HG02798 (cell line): ENCODE measurements around the gene SHB.

Experiments
- ATAC-seq: cut with Tn5 transposase; IDR thresholded peaks from one replicate; pipeline ENCODE4 v1.9.1; 2021; ENCODE audit warnings: mild to moderate bottlenecking; ENCODE audit not compliant: unreplicated experiment, poor library complexity

SHB gene

GRCh38 chr9:37943345-37944265, 125.4 kb downstream of the SHB start:
- ATAC-seq = no peak

- ATAC-seq = no peak
Observed at GRCh38 chr9:37942621-37943344, 126.2 kb downstream of the SHB start.

GRCh38 chr9:37941253-37941652, 127.8 kb downstream of the SHB start:
- no peak for ATAC-seq

GRCh38 chr9:37939575-37940095, 129.4 kb downstream of the SHB start:
- no peak for ATAC-seq

- no peak for ATAC-seq
Observed at GRCh38 chr9:37938121-37938891, 130.7 kb downstream of the SHB start.

- no peak for ATAC-seq
Observed at GRCh38 chr9:37937366-37937765, 131.7 kb downstream of the SHB start.

- no peak for ATAC-seq
Observed at GRCh38 chr9:37936965-37937364, 132.1 kb downstream of the SHB start.

- ATAC-seq = no peak
Observed at GRCh38 chr9:37936376-37936775, 132.7 kb downstream of the SHB start.

GRCh38 chr9:37935096-37935495, 133.9 kb downstream of the SHB start:
- no peak for ATAC-seq

- ATAC-seq = no peak
Observed at GRCh38 chr9:37931592-37931991, 137.4 kb downstream of the SHB start.

- no peak for ATAC-seq
Observed at GRCh38 chr9:37929441-37929895, 139.6 kb downstream of the SHB start.

- ATAC-seq = no peak
Observed at GRCh38 chr9:37928552-37929430, 140.2 kb downstream of the SHB start.

- no peak for ATAC-seq
Observed at GRCh38 chr9:37927601-37928551, 141.2 kb downstream of the SHB start.

- no peak for ATAC-seq
Observed at GRCh38 chr9:37927132-37927531, 141.9 kb downstream of the SHB start.

- no peak for ATAC-seq
Observed at GRCh38 chr9:37926737-37927118, 142.3 kb downstream of the SHB start.

- no peak for ATAC-seq
Observed at GRCh38 chr9:37925786-37926736, 143.0 kb downstream of the SHB start.

GRCh38 chr9:37925006-37925405, 144.0 kb downstream of the SHB start:
- ATAC-seq = no peak
